PC-9 (cell line): ENCODE measurements around the gene ETNK1. TPM values are rescaled to one million over a fixed set of nuclear protein-coding genes. Genes with fewer than 3 reads are reported as not detected.

Source experiments
- BruUV-seq: library from RNA; stranded (reverse); fragments of 400-500 nt; replicated peaks from 2 replicates; lab custom pipeline; 2021; lab: Mats Ljungman, UMichigan
- CTCF ChIA-PET: fragments of 300-600 bp; sonication (Branson Sonifier 250); formaldehyde crosslinking; loops from one replicate; lab custom pipeline; 2022; ENCODE audit warnings: antibody characterized with exemption; lab: Charles Lee
- POLR2A ChIA-PET: fragments of 300-600 bp; sonication (Branson Sonifier 250); formaldehyde crosslinking; loops from one replicate; lab custom pipeline; 2022; ENCODE audit warnings: antibody characterized with exemption; ENCODE audit not compliant: unreplicated experiment; lab: Charles Lee
- DNase-seq, 2 experiments: peaks; one replicate each; pipeline versions ENCODE4 v3.0.0 to v3.0.0-alpha.2; 2015 to 2022; ENCODE audit warnings: mixed read lengths in 1 of 2
- H2AFZ ChIP-seq: fragments of 200-600 bp; sonication (generic); 2 replicates; pipeline ENCODE4 v1.8.1; 2017; ENCODE audit warnings: antibody characterized with exemption
- H3F3A ChIP-seq: fragments of 200-600 bp; sonication (generic); 2 replicates; pipeline ENCODE4 v1.8.1; 2017; ENCODE audit warnings: antibody characterized with exemption, mild to moderate bottlenecking, low read depth; ENCODE audit not compliant: insufficient read depth
- H3K27ac ChIP-seq: fragments of 200-600 bp; sonication (generic); 2 replicates; pipeline ENCODE4 v1.6.1; 2016; ENCODE audit warnings: mixed run types
- H3K27me3 ChIP-seq: fragments of 200-600 bp; sonication (generic); 2 replicates; pipeline ENCODE4 v1.6.1; 2016; ENCODE audit warnings: low read depth, mixed run types; ENCODE audit not compliant: insufficient read depth
- H3K36me3 ChIP-seq: fragments of 200-600 bp; sonication (generic); 2 replicates; pipeline ENCODE4 v1.6.1; 2016; ENCODE audit warnings: low read depth, mixed run types
- H3K4me1 ChIP-seq: fragments of 200-600 bp; sonication (generic); replicated peaks from 2 replicates; pipeline ENCODE4 v1.6.1; 2016; ENCODE audit warnings: mixed run types; ENCODE audit not compliant: insufficient read depth
- H3K4me2 ChIP-seq: fragments of 200-600 bp; sonication (generic); 2 replicates; pipeline ENCODE4 v1.6.1; 2017; ENCODE audit warnings: mixed run types
- H3K4me3 ChIP-seq: fragments of 200-600 bp; sonication (generic); 2 replicates; pipeline ENCODE4 v1.6.1; 2016; ENCODE audit warnings: mixed run types
- H3K79me2 ChIP-seq: fragments of 200-600 bp; sonication (generic); 2 replicates; pipeline ENCODE4 v1.6.1; 2017; ENCODE audit warnings: low read depth, mixed run types
- H3K9me2 ChIP-seq: fragments of 200-600 bp; sonication (generic); 2 replicates; pipeline ENCODE4 v1.8.1; 2017; ENCODE audit warnings: mild to moderate bottlenecking; ENCODE audit not compliant: insufficient read depth
- H3K9me3 ChIP-seq: fragments of 200-600 bp; sonication (generic); 2 replicates; pipeline ENCODE4 v1.8.1; 2016; ENCODE audit warnings: low read depth; ENCODE audit not compliant: insufficient read depth
- H4K20me1 ChIP-seq: fragments of 200-600 bp; sonication (generic); 2 replicates; pipeline ENCODE4 v1.8.1; 2017; ENCODE audit not compliant: insufficient read depth
- EZH2 ChIP-seq: fragments of 200-600 bp; sonication (generic); IDR thresholded peaks from 2 replicates; pipeline ENCODE4 v1.8.0; 2017; ENCODE audit warnings: antibody characterized with exemption, low read depth
- intact Hi-C: fragments of 100-400 bp; cut with micrococcal nuclease; formaldehyde crosslinking; loops from one replicate; pipeline ENCODE4 v1.10.0; 2022; ENCODE audit not compliant: unreplicated experiment
- total RNA-seq: library from RNA; stranded (reverse); gene quantifications from 2 replicates; pipeline ENCODE4 v1.2.3, GENCODE V29; 2021
- TF ChIP-seq, protein P1 (sequence below): fragments of 200-600 bp; sonication (generic); conservative IDR thresholded peaks from 2 replicates; pipeline ENCODE4 v1.6.1; 2017; ENCODE audit warnings: mixed run types, antibody characterized with exemption, mild to moderate bottlenecking, moderate library complexity

The ETNK1 gene
- total RNA-seq, 1 experiment from 2014 or later = 87.9 TPM

DNA sequence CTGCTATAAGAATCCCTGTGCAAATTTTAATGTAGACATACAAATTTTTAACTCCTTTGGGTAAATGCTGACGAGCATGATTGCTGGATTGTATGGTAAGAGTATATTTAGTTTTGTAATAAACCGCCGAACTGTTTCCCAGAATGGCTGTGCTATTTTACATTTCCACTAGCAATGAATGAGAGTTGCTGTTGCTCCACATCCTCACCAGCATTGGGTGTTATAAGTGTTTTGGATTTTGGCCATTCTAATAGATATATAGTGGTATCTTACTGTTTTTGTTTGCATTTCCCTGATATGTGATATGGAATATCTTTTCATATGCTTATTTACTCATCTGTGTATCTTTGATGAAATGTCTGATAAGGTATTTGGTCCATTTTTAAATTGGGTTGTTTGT is 23.7 kb downstream of the ETNK1 start:
- Histone ChIP-seq H3K79me2 (peaks cover 54% of the 10 kb centered on the region), H3K36me3 (peaks cover 7% of the 10 kb centered on the region; the same call in 1 of the 2 replicates), H2AFZ (no peak overlapping the region), H3K4me3 (no peak overlapping the region), H3K9me3 (no peaks in the 10 kb centered on the region), H3K27me3 (no peaks in the 10 kb centered on the region), H3K4me2 (no peak overlapping the region), H3K27ac (no peak overlapping the region), H3K9me2 (peaks cover 4% of the 10 kb centered on the region; the same call in 1 of the 2 replicates), H3K4me1 (0 out of 2 replicates have a peak, but pooled peaks cover 6% of the 10 kb centered on the region), H3F3A (no peaks in the 10 kb centered on the region; the same call in 1 of the 2 replicates), H4K20me1 (peaks cover 14% of the 10 kb centered on the region)
- POLR2A ChIA-PET = interaction anchor here (0.7 kb wide), 1 partner anchor 148 kb away, joined by 6 read pairs; no protein-coding TSS in a partner anchor
- BruUV-seq = no TSS peak
- TF ChIP-seq, protein P1, sequence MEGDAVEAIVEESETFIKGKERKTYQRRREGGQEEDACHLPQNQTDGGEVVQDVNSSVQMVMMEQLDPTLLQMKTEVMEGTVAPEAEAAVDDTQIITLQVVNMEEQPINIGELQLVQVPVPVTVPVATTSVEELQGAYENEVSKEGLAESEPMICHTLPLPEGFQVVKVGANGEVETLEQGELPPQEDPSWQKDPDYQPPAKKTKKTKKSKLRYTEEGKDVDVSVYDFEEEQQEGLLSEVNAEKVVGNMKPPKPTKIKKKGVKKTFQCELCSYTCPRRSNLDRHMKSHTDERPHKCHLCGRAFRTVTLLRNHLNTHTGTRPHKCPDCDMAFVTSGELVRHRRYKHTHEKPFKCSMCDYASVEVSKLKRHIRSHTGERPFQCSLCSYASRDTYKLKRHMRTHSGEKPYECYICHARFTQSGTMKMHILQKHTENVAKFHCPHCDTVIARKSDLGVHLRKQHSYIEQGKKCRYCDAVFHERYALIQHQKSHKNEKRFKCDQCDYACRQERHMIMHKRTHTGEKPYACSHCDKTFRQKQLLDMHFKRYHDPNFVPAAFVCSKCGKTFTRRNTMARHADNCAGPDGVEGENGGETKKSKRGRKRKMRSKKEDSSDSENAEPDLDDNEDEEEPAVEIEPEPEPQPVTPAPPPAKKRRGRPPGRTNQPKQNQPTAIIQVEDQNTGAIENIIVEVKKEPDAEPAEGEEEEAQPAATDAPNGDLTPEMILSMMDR = no peak
- TF ChIP-seq EZH2 = no peak
- intact Hi-C loops = no loop called here
- CTCF ChIA-PET = no interaction called here
- DNase-seq = no peak

DNA sequence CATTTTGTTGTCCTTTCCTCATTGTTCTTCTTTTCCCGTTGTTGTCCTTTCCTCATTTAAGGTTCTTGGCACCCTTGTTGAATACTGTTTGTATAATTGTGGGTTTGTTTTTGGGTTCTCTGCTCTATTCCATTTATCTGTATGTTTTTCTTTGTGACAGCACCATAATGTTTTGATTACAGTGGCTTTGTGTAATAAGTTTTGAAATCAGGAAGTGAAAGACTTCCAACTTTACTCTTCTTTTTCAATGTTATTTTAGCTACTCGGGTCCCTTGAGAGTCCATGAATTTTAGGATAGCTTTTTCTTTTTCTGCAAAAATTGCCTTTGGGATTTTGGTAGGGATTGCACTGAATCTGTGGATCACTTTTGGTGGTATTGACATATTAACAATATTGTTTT is 28.1 kb downstream of the ETNK1 start:
- ChIA-PET CTCF (no interaction called here), POLR2A (no interaction called here)
- H3K27ac ChIP-seq = no peak overlapping the region
- peaks cover 4% of the 10 kb centered on the region; the same call in 1 of the 2 replicates for H3K9me2 ChIP-seq
- peaks cover 56% of the 10 kb centered on the region for H3K79me2 ChIP-seq
- H3K4me2 ChIP-seq = no peak overlapping the region
- no peaks in the 10 kb centered on the region for H3K27me3 ChIP-seq
- H2AFZ ChIP-seq = no peak overlapping the region
- H3F3A ChIP-seq = no peaks in the 10 kb centered on the region
- intact Hi-C loops = no loop called here
- TF ChIP-seq EZH2 = no peak
- TF ChIP-seq, protein P1 = no peak
- H4K20me1 ChIP-seq = peaks cover 7% of the 10 kb centered on the region; the same call in 1 of the 2 replicates
- no TSS peak for BruUV-seq
- no peak for DNase-seq
- peaks cover 6% of the 10 kb centered on the region; the same call in 1 of the 2 replicates for H3K36me3 ChIP-seq
- no peak overlapping the region for H3K4me3 ChIP-seq
- 0 out of 2 replicates have a peak, but pooled peaks cover 6% of the 10 kb centered on the region for H3K4me1 ChIP-seq
- H3K9me3 ChIP-seq = no peaks in the 10 kb centered on the region

DNA sequence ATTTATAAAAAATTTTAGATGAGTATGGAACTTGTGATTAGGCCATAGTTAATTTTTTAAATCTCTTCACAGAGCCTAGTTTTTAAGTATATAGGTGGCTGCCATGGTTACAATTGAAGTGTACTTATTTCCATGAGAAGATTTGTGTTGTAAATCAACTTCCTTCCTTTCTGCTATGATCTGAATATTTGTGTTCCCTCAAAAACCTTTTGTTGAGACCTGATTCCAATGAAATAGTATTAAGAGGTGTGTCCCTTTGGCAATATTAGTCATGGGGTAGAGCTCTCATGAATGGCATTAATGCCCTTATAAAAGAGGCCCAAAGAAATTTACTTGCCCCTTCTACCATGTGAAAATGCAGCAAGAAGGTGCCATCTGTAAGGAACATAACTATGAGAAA is 28.8 kb downstream of the ETNK1 start:
- CTCF ChIA-PET = no interaction called here
- peak in 1 of 2 experiments; percentile 37 for DNase-seq
- H3F3A ChIP-seq = peaks cover 2% of the 10 kb centered on the region; the same call in 1 of the 2 replicates
- H3K9me3 ChIP-seq = no peaks in the 10 kb centered on the region
- no peak overlapping the region for H3K27ac ChIP-seq
- no peak overlapping the region for H3K4me2 ChIP-seq
- BruUV-seq = no TSS peak
- no peak overlapping the region for H3K4me3 ChIP-seq
- TF ChIP-seq, protein P1 = no peak
- TF ChIP-seq EZH2 = no peak
- H3K79me2 ChIP-seq = peaks cover 56% of the 10 kb centered on the region
- intact Hi-C loops = no loop called here
- peaks cover 6% of the 10 kb centered on the region; the same call in 1 of the 2 replicates for H3K36me3 ChIP-seq
- no peaks in the 10 kb centered on the region for H3K27me3 ChIP-seq
- H2AFZ ChIP-seq = no peak overlapping the region
- H3K4me1 ChIP-seq = 0 out of 2 replicates have a peak, but pooled peaks cover 6% of the 10 kb centered on the region
- peaks cover 7% of the 10 kb centered on the region; the same call in 1 of the 2 replicates for H4K20me1 ChIP-seq
- H3K9me2 ChIP-seq = peaks cover 4% of the 10 kb centered on the region; the same call in 1 of the 2 replicates
- POLR2A ChIA-PET = no interaction called here
